Suppressor macrophage treated with lipopolysaccharide for 1 hour (primary cell): ENCODE measurements around the gene VAMP7.
A peak's percentile ranks its signal among the peaks of the same experiment; 100 is the strongest.
"Not testable (repeated sequence)": the region's sequence is repeated elsewhere in the genome, so short reads cannot be mapped to it uniquely, and the experiment has no call there.

Experiments used
- DNase-seq, 3 donors: peaks; one replicate each; pipeline ENCODE4 v3.0.0-alpha.2; 2020 to 2022

The VAMP7 gene, protein sequence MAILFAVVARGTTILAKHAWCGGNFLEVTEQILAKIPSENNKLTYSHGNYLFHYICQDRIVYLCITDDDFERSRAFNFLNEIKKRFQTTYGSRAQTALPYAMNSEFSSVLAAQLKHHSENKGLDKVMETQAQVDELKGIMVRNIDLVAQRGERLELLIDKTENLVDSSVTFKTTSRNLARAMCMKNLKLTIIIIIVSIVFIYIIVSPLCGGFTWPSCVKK

DNA sequence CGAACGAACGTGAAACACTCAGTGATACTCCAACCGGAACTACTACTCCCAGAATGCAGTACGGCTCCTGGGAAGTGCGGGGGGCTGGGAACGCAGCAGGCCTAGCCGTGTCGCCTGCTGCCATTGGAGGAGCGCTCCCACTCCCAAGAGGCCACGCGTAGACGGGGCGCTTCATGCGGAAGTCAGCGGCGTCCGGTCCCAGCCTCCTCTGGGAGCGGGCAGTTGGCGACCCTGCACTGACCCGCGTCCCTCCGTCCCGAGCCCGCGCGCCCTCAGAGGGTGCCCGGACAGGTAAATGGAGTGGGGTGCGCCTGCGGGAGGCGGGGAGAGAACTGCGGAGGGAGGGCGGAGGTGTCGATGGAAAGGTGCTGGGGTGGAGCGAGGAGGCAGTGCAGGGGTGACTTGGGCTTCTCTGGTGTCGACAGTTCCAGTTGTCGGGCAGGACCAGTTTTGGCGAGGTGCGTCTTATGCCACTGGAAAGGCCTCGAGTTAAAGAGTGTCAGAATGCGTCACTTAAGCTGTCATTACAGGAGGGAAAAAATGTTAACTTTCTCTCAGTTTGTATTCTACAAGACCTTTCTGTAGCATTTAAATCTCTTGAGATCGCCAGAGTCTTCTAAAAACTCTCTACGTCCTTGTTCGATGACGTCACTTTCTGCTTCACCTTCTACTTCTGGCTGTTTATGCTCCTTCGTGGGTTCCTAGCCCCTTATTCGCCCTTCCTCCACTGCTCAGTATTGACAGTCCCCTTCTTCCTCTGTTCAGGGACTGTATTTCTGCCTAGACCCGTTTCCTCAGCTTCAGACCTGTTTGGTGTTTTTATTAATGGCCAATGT, at the start of gene VAMP7:
TSS of gene VAMP7 (plus strand) at position 188 of the 836 bp plus-strand sequence. CDS start 8,122 bp downstream, outside the sequence.
- peak; percentile 87 to 91 (median 89) for DNase-seq

DNA sequence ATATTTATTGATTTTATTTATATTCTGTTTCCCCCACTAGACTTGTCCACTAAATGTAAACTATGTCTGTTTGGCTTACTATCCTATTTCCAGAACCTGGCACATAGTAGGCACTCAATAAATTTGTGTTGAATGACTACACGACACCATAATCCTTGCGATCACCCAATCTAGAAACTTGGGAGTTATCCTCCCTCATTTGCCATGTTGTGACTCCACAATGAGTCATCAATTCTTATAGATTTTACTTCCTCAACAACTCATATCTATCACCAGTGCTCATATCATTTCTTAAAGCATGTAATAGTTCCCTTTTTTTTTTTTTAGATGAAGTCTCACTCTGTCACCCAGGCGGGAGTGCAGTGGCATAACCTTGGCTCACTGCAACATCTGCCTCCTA, 39.9 kb upstream of the VAMP7 start:
- DNase-seq: peak; percentile 35 to 76 (median 74)

DNA sequence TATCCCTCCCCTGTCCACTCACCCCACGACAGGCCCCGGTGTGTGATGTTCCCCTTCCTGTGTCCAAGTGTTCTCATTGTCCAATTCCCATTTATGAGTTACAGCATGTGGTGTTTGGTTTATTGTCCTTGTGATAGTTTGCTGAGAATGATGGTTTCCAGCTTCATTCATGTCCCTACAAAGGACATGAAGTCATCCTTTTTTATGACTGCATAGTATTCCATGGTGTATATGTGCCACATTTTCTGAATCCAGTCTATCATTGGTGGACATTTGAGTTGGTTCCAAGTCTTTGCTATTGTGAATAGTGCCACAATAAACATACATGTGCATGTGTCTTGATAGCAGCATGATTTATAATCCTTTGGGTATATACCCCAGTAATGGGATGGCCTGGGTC, 29.4 kb upstream of the VAMP7 start:
- DNase-seq: not testable (repeated sequence)

DNA sequence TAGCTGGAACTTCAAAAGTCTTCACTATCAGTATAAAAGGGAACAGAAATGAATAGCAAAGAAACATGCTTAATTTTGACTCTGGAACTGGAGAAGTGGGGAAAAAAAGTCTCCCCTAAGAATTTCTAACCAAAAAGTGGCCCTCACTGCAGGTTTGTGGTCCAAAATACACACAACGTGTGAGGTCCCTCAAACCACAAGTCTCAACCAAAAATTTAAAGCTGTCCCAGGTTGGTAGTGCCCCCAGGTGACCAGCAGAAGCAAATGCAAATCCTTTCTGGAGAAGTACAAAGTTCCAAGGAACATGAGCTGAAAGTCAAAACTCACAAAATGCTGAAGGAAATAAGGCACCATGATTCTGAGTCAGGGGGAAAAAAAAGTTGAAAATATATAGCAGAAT, 23.6 kb upstream of the VAMP7 start:
- no peak for DNase-seq

GRCh38 chrX:155864655-155865054, 16.5 kb upstream of the VAMP7 start:
- DNase-seq: no peak

DNA sequence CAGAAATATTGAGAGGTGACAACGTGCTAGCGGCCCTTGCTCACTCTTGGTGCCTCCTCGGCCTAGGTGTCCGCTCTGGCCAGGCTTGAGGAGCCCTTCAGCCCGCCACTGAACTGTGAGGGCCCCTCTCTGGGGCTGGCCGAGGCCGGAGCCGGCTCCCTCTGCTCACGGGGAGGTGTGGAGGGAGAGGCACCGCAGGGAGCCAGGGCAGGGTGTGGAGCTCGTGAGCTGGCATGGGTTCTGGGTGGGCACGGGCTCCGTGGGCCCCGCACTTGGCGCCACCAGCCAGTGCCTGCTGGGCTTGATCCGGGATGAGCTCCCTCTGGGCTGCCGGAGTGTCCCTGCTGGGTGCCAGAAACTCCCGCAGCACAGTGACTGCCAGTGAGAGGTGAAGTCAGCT, 16.0 kb upstream of the VAMP7 start:
- no peak for DNase-seq

DNA sequence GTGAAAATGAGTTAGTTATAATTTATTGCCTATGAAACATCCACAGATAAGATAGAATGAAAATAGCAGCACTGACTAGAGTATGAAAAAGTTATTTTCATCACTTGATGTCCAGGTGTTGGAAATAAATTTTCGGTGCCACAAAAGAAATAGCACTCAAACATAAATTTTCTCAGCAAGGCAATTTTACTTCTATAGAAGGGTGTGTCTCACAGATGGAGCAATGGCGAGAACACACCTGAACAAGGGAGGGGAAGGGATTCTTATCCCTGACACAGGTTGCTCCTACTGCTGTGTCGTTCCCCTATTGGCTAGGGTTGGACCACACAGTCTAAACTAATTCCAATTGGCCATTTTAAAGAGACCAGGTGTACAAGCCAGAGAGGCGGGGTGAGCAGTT, 13.3 kb upstream of the VAMP7 start:
- DNase-seq: no peak

DNA sequence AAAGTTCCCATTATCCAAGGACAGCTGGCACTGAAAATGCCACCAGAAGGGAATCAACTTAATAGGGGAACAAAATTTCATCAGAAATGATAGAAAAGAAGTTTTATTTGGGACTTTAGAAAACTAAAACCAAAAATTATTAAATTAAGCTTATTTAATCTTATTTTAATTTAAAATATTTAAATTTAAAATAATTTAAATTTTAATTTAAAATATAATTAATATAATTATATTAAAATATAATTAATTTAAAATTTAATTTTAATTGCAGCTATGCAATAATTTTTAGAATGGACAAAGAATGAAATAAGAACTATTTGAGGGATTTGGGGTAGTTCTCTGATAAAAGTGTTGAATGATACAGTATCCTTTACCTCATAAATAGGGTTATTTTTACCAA, 10.2 kb upstream of the VAMP7 start:
- DNase-seq: no peak

GRCh38 chrX:155871934-155872333, 9.2 kb upstream of the VAMP7 start:
- DNase-seq: no peak

DNA sequence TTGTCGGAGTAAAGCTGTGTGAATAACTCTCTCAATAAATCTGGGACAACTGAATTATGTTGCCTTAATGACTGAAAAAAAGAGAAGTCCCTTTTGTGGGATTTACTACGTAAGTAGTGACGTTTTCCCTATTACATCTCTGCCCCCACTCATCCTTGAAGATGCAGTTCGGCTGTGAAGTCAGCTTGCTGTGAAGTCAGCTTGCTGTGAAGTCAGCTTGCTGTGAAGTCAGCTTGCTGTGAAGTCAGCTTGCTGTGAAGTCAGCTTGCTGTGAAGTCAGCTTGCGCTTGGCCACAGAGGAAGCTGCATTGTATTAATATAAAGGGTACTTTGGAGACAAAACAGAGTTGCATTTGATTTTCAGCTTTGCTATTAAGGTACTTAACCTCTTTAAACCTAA, 8.0 kb upstream of the VAMP7 start:
- peak; percentile 20 to 72 (median 34) for DNase-seq

DNA sequence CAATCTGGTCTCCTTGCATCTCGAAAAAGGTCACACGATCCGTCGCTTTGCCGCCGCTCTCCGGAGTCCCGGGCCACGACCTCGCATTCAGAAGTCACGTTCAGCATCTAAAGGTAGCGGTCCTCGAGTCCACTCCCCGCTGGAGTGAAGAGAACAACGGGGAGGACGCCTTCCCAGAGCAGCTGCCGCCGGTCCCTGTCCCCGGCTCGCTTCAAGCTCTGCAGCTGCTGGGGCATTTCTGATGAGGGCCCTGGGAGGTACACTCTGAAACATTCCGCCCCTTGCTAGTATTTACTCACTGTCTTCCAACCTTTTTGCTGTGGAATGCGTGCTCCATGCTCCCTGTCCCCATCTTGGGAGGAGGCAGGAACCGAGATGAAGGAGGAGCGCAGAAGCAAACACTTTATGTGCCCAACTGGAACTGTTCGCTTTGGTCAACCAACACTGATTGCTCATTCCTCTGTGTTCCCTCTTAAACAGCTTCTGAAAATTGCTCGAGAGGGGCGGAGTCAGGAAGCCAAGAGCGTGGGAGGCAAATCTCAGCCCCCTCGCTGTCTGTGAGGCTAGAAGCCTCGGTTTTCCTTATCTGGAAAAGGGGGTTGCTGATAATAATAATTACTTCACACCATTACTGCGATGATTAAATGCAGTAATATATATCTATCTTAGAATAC, 6.4 kb upstream of the VAMP7 start:
- no peak for DNase-seq

- no peak for DNase-seq
These were observed 4.4 kb upstream of the VAMP7 start for GRCh38 chrX:155876704-155877103.

DNA sequence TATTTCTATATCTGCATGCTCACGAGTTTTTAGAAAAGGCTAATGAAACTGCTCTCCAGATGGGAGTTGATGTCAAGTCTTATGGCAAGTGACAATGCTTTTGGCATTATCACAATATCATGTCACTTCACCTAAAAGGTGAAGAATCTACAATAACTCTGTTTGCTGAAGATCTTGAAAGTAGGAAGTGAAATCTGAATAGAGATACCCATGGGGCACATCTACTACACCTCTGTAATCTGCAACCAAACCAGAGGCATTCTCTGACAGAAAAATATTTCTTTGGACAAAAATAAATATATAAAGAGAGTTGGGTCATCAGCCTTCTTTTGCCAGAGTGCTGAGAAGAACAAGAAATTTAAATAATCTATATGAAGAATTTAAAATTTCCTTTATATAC, 3.9 kb upstream of the VAMP7 start:
- no peak for DNase-seq

GRCh38 chrX:155880586-155881157, 473 bp upstream of the VAMP7 start:
- DNase-seq: no peak

DNA sequence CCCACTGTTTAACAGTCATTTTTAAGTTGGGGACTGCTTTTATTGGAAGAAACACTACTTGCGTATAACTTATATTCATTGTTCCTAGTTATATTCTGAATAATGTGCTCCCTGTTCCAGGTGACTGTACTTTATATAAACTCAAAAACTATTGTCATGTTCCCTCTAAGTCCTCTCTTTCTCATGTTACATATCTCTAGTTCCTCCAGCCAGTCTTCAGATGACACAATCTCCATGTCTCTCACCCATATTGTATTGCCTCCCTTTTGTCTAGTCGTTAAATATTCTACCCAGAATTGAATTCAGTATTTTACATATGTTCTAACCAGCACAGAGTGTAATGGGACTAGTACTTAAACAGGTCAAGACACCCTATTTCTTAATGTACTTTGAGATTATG, 5.3 kb downstream of the VAMP7 start:
- no peak for DNase-seq

DNA sequence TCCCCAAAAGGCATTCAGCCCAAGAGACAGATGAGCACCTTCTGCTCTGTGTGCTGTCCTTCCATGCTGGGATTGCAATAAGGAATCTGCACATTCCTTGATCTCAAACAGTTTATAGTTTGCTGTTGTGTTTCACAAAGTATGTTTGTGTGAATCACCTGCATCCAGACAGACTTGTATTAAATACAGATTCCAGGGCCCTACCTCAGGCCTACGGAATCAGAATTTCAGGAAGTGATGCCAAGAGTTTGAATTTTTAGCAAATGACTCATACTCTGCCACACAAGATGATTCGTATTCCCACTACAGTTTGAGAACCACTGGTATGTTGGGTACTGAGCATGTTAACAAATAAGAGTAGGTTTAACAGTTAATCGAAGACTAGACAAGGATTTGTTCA, 7.0 kb downstream of the VAMP7 start:
- DNase-seq: peak; percentile 28 to 56 (median 47)

- no peak for DNase-seq
These were observed 8.2 kb downstream of the VAMP7 start for GRCh38 chrX:155889328-155889727.

- peak; percentile 37 to 72 (median 58) for DNase-seq
These were observed 10.5 kb downstream of the VAMP7 start for GRCh38 chrX:155891446-155892210.

- no peak for DNase-seq
These were observed 12.4 kb downstream of the VAMP7 start for GRCh38 chrX:155893521-155893920.

DNA sequence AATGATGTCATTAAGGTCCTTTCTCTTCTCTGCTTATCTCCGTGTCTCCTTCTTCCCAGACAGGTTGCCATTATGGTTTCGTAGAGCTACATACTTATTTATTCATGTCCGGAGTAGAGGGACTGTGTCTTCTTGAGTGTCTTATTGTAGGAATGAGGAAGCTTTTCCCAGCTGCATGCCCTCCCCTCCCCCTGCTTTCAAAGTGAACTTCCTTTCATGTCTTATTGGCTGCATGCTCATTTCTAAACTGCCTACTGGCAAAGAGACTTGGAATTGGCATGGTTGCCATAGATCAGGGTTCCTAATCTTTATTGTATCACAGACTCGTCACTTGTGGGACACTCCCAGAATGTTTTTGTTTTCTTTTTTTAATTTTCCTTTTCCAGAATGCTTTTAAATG, 15.4 kb downstream of the VAMP7 start:
- peak in 1 of 3 donors; percentile 15 for DNase-seq

GRCh38 chrX:155899366-155899765, 18.2 kb downstream of the VAMP7 start:
- no peak for DNase-seq

DNA sequence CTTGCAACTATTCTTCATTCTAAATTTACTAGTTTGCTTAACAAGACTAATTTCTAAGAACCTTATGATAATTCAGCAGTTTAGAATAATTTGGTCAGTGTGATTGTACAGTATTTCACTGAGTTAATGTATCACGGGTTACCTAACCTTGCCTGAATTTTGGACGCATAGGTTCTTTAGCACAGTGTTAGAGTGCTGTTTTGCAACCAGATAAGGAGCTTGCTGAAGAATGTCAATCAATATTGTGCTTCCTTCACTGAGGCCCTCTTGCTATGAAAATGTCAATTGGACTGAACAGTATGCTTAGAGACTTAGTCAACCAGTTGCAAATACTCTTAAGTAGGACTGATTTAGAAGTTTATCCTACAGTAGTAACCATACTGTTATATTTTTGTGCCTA, 19.6 kb downstream of the VAMP7 start:
- no peak for DNase-seq

DNA sequence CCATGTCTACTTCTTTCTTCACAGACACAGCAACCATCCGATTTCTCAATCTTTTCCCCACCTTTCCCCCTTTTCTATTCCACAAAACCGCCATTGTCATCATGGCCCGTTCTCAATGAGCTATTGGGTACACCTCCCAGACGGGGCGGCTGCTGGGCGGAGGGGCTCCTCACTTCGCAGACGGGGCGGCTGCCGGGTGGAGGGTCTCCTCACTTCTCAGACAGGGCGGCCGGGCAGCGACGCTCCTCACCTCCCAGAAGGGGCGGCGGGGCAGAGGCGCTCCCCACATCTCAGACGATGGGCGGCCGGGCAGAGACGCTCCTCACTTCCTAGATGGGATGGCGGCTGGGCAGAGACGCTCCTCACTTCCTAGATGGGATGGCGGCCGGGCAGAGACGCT, 26.5 kb downstream of the VAMP7 start:
- not testable (repeated sequence) for DNase-seq
